GM18873 (cell line): ENCODE results near the gene SPECC1L.
"Not testable (repeated sequence)": the region's sequence is repeated elsewhere in the genome, so short reads cannot be mapped to it uniquely, and the experiment has no call there.

Experiments
- ATAC-seq: cut with Tn5 transposase; IDR thresholded peaks from one replicate; pipeline ENCODE4 v1.9.1; 2021; ENCODE audit warnings: mild to moderate bottlenecking, moderate library complexity, moderate number of reproducible peaks; ENCODE audit not compliant: unreplicated experiment, low FRiP score

The SPECC1L gene, protein sequence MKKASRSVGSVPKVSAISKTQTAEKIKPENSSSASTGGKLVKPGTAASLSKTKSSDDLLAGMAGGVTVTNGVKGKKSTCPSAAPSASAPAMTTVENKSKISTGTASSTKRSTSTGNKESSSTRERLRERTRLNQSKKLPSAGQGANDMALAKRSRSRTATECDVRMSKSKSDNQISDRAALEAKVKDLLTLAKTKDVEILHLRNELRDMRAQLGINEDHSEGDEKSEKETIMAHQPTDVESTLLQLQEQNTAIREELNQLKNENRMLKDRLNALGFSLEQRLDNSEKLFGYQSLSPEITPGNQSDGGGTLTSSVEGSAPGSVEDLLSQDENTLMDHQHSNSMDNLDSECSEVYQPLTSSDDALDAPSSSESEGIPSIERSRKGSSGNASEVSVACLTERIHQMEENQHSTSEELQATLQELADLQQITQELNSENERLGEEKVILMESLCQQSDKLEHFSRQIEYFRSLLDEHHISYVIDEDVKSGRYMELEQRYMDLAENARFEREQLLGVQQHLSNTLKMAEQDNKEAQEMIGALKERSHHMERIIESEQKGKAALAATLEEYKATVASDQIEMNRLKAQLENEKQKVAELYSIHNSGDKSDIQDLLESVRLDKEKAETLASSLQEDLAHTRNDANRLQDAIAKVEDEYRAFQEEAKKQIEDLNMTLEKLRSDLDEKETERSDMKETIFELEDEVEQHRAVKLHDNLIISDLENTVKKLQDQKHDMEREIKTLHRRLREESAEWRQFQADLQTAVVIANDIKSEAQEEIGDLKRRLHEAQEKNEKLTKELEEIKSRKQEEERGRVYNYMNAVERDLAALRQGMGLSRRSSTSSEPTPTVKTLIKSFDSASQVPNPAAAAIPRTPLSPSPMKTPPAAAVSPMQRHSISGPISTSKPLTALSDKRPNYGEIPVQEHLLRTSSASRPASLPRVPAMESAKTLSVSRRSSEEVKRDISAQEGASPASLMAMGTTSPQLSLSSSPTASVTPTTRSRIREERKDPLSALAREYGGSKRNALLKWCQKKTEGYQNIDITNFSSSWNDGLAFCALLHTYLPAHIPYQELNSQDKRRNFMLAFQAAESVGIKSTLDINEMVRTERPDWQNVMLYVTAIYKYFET

DNA sequence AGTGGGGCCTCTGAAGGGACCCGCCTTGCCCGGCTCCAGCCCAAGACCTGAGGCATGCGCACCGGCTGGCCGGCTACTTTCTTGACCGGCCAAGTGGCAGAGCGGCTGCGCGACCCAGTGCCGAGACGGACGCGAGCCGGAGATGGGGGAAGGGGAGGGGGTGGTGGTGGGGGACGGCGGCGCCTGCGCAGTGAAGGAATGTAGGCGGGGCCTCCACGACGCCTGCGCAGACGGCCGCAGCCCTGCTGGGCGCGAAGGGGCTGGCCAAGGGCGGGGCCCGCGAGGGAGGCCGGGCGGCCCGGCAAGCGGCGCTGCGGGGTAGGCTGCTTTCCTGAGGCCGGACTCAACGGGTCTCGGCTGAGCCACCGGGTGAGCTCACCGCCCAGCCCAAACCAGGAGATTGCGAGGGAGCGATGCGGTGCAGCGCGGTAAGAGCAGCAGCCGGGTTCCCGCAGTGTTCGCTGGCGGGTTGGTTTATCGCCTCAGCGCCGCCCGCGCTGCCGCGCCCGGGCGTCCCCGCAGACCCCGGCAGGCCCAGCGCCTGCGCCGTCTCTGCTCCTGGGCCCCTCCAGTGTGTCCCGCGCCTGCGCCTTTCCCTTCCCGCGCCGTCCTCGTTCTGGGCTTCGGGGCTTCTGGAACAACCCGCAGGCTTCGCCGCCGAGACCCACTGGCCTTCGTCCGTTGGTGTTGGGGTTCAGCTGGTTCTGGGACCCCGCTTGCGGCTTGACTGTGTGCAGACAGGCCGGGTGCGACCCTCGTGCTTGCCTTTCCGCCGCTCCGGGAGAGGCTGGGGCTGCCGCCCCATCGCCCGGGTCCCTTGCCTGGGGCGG lies at the start of gene SPECC1L:
Gene SPECC1L (plus strand): TSS at position 276 of the 830 bp plus-strand sequence. CDS start 31,401 bp downstream, outside the sequence.
- ATAC-seq, result peak; percentile 69

DNA sequence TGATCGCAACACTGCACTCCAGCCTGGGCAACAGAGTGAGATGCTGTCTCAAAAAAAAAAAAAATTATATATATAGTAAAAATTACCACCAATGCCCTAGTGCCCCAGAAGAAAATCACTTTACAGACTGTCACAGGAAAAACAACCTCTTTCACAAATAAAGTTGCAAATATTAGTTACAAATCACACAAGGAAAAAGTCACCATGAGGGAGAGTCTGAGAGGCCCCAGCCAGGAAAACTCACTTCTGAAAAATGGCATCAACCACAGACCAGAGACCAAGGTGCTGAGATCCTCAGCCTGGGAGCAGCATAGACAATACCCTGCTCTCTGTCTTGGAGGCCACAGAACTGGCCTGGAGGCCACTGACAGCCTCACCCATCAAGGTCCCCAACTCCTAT lies 46.2 kb upstream of the SPECC1L start:
- no peak for ATAC-seq

DNA sequence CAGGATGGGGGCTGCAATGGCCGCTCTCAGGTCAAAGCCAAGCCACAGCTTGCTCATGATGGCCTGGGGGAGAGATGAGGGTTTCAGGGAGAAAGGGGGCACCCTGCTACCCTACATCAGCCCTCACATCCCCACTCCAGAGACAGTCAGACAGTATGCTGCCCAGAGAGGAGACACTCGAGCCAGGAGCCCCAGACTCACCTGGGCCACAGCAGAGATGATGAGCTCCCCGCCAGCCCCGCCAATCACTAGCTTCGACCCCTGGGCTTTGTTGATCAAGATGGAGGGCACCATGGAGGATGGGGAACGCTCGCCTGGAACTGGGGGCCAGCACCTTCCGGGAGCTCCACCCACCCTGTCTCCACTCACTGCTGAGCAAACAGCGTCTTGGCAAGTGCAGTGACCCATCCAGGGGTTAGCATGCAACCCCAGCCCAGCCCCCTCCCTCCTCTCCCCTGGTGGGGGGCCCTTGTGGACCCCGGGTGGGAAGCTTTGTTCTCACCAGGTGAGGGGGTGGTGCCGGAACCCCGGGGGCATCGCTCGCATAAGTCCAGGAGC lies 45.5 kb upstream of the SPECC1L start:
- ATAC-seq, result no peak

DNA sequence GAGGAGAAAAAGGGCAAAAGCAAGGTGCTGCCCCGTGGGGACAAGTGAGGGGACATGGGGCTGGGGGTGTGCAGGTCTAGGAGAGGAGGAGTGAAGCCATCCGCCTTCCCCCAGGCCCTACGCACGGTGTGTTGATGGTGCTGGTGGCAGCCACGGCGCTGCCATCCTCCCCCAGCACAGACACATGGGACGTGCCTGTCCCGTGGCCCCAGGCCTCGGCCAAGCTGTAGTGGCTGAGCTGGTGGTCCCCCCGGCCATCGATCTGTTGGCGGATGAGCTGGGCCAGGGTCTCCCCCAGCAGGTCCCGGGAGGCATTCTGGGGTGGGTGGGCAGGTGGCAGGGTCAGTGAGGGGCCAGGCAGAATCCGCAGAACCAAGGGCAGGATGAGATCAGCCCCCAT lies 44.7 kb upstream of the SPECC1L start:
- ATAC-seq, result no peak

DNA sequence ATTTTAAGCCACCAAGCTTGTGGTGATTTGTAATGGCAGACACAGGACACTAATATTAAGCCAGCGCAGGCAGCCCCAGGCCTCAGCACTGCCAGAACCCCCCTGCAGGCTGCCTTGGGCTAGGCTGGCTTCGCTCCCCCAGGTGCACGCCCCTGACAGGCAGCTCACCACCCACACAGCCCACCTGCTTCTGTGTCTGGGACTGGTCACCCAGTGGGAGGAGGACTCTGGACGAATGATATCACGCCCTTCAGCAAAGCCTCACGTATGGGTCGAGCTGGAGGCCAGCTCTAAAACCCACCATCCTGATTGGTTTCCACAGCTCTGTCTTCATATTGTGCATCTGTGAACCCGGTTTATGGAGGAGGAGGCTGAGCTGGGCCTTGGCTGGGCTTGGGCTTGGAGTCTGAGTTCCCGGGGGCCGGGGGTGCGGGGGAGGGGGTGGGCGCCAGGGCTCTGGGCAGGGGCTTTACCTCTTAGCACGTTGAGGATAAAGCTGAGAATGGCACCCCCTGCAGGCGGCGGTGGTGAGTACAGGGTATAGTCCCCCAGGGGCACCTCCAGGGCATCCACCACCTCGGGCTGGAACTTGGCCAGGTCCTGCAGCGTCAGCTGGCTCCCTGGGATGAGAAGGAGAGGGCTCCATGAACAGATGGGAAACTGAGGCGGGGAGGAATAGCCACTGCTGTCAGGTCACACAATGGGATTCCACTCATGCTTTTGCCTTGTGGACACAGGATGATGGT lies 39.5 kb upstream of the SPECC1L start:
- ATAC-seq, result no peak

DNA sequence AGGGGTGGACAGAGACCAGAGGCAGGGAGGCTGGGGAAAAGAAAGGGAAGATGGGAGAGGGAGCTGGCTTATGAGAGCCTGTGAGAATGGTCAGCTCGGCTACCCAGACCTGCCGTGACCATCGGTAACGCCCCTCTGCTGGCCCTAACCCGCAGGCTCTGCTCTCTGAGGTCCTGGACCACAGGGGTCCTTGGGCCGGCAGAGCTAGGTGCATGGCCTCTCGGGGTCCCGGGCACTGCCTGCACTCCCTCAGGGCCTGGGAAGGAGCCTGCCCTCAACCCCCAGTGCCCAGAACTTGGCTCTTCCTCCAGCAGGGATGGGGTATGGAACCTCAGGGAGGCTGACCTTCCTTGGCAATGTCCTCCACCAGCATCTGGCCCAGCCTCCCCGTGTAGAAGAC lies 38.9 kb upstream of the SPECC1L start:
- no peak for ATAC-seq

DNA sequence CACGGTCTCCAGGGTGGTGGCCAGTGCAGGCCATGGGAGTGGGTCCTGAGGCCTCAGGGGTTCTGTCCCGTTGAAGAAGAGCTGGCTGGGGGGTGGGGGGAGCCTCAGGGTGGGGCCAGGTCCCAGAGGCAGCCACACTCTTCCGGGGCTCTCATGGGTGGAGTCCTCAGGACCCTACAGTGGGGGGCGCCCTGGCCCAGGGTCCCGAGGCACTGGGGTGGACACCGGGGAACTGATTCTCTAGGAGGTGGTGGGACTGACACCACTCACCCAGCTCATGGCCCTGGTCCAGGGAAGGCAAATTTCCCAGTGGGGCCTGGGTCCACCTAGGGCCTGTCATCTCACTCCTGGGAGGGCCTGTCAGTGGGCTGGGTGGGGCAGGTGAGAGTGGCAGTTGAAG lies 38.5 kb upstream of the SPECC1L start:
- ATAC-seq, result no peak

DNA sequence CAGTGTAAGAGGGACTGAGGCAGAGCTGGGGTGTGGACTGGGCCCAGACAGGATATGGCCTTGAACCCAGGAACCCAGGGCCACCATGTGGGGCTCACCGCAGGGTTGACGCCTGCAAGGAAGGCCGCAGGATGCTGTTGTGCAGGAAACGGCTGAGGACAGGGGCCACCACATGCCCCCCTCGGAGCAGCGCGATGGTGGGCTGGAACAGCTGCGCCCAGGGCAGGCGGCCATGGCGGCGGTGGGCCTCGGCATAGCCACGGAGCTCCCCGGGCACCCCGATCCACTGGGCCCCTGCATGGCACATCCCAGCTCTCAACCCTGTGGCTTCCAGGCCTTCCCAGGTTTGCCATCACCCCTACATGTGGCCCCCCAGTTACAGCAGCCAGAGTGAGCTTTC lies 37.9 kb upstream of the SPECC1L start:
- no peak for ATAC-seq

DNA sequence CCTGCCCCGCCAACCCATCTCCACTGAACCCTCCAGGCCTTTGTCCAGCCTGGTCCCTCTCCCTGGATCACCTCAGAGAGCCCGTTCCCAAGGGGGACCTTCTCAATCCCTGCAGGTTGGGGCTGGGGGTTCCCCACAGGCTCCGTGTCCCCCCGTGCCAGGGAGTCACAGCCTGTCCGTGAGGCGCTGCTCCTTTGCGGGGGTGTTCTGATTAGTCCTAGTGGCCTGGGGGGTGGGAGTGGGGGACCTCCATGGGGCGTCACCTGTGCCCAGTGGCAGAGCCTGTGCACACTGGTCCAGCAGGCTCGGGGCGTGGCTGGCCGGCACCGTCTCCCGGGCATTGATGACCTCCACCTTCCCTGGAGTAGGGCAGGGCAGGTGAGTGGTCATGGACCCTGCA lies 37.4 kb upstream of the SPECC1L start:
- no peak for ATAC-seq

DNA sequence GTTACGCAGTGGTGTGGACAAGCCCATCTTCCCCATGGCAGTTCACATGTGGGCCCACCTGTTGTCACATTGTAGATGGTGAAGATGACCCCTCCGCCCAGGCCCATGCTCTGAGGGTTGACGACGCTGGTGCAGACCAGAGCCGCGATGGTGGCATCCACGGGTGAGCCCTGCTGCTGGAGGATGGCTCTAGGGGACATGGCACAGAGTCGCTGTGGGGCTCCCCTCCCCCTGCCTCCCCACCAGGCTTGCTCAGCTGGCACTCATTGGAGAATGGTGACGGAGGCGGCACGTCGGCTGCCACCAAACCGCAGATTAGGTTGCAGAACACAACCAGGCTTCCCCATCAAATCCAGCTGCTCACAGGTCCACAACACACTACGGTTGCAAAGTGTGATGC lies 36.8 kb upstream of the SPECC1L start:
- ATAC-seq, result no peak

DNA sequence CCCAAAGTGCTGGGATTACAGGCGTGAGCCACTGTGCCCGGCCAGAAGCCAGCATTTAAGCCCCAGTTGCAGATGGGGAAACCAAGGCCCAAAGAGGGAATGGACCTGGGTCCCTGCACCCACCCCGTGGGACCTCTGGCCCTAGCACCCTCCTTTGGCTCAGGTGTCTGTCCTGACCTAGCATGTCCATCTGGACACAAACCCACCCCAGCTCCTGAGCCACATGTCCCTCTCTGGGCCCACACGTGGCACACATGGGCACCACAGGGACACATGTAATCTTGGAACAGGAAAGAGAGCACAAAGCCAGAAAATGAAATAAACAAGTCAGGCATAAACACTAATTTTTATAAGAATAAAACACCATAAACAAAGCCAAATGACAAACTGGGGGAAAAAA lies 35.3 kb upstream of the SPECC1L start:
- no peak for ATAC-seq

DNA sequence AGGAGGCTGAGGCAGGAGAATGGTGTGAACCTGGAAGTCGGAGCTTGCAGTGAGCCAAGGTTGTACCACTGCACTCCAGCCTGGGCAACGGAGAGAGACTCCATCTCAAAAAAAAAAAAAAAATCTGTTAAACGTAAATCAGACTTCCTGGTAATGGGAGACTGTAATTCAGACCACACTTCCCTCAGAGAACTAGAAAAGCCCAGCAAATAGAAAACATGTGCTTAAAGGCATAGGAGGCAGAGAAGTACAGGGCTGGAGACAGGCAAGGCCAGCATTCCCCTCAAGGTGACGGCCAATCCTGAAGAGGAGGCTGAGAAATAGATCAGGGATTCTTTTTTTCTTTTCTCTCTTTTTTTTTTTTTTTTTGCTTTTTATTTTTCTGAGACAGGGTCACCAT lies 34.0 kb upstream of the SPECC1L start:
- ATAC-seq, result no peak

DNA sequence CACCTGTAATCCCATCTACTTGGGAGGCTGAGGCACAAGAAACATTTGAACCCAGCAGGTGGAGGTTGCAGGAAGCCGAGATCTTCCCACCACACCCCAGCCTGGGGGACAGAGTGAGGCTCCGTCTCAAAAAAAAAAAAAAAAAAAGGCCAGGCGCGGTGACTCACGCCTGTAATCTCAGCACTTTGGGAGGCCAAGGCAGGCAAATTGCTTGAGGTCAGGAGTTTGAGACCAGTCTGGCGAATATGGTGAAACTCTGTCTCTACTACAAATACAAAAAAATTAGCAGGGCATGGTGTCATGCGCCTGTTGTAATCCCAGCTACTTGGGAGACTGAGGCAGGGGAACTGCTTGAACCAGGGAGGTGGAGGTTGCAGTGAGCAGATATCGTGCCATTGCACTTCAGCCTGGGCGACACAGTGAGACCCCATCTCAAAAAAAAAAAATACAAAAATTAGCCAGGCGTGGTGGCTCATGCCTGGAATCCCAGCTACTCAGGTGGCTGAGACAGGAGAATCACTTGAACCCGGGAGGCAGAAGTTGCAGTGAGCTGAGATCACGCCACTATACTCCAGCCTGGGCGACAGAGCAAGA lies 32.4 kb upstream of the SPECC1L start:
- ATAC-seq, result not testable (repeated sequence)

DNA sequence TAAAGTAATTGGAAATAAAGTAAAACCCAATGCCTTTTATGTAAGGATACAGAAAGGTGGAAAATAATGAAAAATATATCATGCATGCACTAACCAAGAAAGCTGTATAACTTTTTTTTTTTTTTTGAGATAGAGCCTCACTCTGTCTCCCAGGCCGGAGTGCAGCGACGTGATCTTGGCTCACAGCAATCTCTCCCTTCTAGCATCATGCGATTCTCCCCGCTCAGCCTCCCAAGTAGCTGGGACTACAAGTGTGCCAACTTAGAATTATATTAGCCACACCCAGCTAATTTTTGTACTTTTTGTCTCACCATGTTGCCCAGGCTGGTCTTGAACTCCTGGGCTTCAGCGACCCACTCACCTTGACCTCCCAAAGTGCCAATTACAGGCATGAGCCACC lies 30.2 kb upstream of the SPECC1L start:
- ATAC-seq, result no peak

DNA sequence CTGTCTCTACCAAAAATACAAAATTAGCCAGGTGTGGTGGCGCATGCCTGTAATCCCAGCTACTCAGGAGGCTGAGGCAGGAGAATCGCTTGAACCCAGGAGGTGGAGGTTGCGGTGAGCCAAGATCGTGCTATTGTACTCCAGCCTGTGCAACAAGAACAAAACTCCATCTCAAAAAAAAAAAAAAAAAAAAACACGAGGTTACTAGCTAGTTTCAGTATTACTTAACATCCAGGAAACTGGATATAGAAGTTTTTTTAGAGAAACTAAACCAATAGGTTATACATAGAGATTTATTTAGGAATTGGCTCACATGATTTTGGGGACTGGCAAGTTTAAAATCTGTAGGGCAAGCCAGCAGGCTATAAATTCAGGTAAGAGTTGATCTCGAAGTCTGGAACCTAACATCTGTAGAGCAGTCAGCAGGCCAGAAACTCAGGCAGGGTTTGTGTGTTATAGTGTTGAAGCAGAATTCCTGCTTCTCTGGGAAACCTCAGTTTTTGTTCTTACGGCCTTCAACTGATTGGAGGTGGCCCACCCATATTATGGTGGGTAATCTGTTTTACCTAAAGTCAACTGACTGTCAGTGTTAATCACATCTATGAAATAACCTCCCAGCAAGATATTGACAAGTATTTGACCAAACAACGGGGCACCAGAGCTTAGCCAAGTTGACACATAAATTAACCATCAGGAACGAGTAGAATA lies 29.5 kb upstream of the SPECC1L start:
- not testable (repeated sequence) for ATAC-seq

DNA sequence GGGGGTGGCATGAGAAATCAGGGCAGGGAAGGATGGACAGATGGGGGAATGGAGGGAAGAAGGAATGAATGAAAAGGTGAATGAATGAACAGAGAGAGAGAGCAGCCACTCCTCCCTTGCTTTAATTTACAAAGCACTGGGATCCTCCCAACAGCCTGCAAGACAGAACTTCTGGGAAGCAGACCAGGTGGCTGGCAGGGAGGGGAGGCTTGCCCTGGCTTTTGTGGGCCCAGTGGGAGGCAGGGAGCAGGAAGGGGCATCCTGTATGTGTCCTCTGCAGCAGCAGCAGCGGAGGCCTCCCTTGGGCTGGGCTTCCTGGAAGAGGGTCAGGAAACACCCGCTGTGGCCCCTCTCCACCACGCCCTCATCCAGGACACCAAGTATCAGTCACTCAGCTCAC lies 27.2 kb upstream of the SPECC1L start:
- not testable (repeated sequence) for ATAC-seq

DNA sequence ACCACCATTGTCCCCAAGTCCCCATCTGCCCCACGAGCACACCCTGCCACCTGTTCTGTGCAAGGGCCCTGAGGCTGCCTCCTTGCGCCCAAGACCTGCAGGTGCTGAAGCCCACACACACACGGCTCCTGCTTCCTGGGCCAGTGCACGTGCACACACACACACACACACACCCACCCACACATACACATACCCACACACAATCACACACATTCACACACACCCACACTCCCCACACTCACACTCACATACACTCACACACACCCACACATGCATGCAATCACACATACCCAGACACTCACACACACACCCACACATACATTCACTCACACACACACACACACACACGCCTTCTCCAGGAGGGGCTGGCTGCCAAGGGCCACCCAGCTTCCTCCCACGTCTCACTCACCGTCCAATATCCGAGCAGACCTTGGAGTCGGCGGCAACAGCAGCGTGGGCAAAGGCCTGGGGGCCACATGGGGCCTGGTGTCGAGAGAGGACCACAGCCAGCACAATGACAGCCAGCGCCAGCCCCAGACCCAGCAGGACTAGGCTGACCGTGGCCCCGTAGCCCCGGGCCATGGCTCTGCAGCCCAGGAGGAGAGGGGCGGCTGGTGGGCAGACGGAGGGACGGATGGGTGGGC lies 26.4 kb upstream of the SPECC1L start:
- no peak for ATAC-seq

DNA sequence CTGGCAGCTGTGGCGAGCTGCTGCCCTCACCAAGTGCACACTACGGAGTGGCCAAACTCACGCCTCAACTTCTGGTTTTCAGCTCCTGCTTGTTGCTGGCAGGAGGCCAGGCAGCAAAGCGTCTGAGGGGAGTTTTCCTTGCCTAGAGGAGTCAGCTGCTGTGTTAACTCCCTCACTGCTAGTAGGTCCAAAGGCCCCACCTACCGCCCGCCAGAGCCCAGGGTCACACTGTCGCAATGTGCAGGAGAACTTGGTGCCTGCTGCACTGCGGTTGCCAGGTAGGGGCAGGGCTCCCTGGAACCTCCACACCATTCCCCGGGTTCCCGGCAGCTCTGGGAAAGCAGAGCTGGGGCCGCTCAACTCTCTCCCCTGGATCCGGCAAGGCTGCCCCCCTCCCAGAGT lies 25.6 kb upstream of the SPECC1L start, which contains the start of gene GGT5:
Gene GGT5 (minus strand): TSS at position 53 of the 402 bp plus-strand sequence. CDS start 357 bp downstream, outside the sequence.
- ATAC-seq, result not testable (repeated sequence)
